RPMI7951 (cell line): Measurements from ENCODE around the gene CTCF. TPM values are rescaled to one million over a fixed set of nuclear protein-coding genes. Genes with fewer than 3 reads are reported as not detected.
"Not testable (repeated sequence)": the region's sequence is repeated elsewhere in the genome, so short reads cannot be mapped to it uniquely, and the experiment has no call there.

ENCODE experiments used
- DNase-seq: peaks from one replicate; pipeline ENCODE4 v3.0.0-alpha.2; 2012; ENCODE audit warnings: low read depth
- total RNA-seq: library from RNA; depleted of rRNA; stranded (reverse); fragments of >200 nt; shearing (Covaris generic); gene quantifications from 2 replicates; pipeline ENCODE4 v1.2.3, GENCODE V29; 2014; rRNA removed

CTCF gene
- 27.9 and 29.6 TPM in 2 replicates for total RNA-seq

GRCh38 chr16:67562526-67562917, at the start of gene CTCF:
CTCF (plus strand) TSS chr16:67562526; CDS start chr16:67610833, 48,307 bp downstream.
- DNase-seq = peak; percentile 83

GRCh38 chr16:67513892-67514291, 48.4 kb upstream of the CTCF start:
- not testable (repeated sequence) for DNase-seq

GRCh38 chr16:67514382-67514828, 47.9 kb upstream of the CTCF start:
- peak; percentile 79 for DNase-seq

- DNase-seq = peak; percentile 61
Measured at GRCh38 chr16:67516296-67517154, 45.8 kb upstream of the CTCF start.

GRCh38 chr16:67517155-67517445, 45.2 kb upstream of the CTCF start:
- DNase-seq = no peak

- DNase-seq = no peak
Measured at GRCh38 chr16:67517661-67518423, 44.5 kb upstream of the CTCF start.

GRCh38 chr16:67518676-67519075, 43.6 kb upstream of the CTCF start:
- DNase-seq = no peak

- no peak for DNase-seq
Measured at GRCh38 chr16:67519242-67519641, 43.1 kb upstream of the CTCF start.

GRCh38 chr16:67521095-67521804, 41.1 kb upstream of the CTCF start:
- DNase-seq = peak; percentile 92

- DNase-seq = peak; percentile 44
Measured at GRCh38 chr16:67525176-67525860, 37.0 kb upstream of the CTCF start.

- no peak for DNase-seq
Measured at GRCh38 chr16:67526149-67526791, 36.1 kb upstream of the CTCF start.

- peak; percentile 55 for DNase-seq
Measured at GRCh38 chr16:67528222-67528869, 34.0 kb upstream of the CTCF start, which contains the start of gene RIPOR1. RIPOR1 (plus strand) TSS chr16:67528829; CDS start chr16:67538447, 9,618 bp downstream.

GRCh38 chr16:67528870-67529581, 33.3 kb upstream of the CTCF start:
- peak; percentile 63 for DNase-seq

GRCh38 chr16:67529582-67530012, 32.7 kb upstream of the CTCF start:
- no peak for DNase-seq

GRCh38 chr16:67530013-67530939, 32.0 kb upstream of the CTCF start:
- DNase-seq = peak; percentile 79

GRCh38 chr16:67531247-67531646, 31.1 kb upstream of the CTCF start:
- no peak for DNase-seq

- no peak for DNase-seq
Measured at GRCh38 chr16:67533024-67533560, 29.2 kb upstream of the CTCF start.

- not testable (repeated sequence) for DNase-seq
Measured at GRCh38 chr16:67533987-67534386, 28.3 kb upstream of the CTCF start.
